Breast epithelium (tissue), 4 donors: Measurements from ENCODE around the gene ZMYND15. TPM values are rescaled to one million over a fixed set of nuclear protein-coding genes. Genes with fewer than 3 reads are reported as not detected.
A peak's percentile ranks its signal among the peaks of the same experiment; 100 is the strongest.

Source experiments
- DNase-seq, 2 donors: peaks; one replicate each; pipeline ENCODE4 v3.0.0-alpha.2; 2019; ENCODE audit warnings: low spot score in 2 of 2
- H3K27ac ChIP-seq, 2 donors: fragments of 200-600 bp; sonication (generic) in 1 of 2; one replicate each; pipeline ENCODE4 v1.5.1; 2016 to 2019; ENCODE audit warnings: mild to moderate bottlenecking in 1 of 2
- H3K27me3 ChIP-seq, 2 donors: fragments of 200-600 bp; sonication (generic) in 1 of 2; one replicate each; pipeline versions ENCODE4 v1.5.1 to v1.6.0; 2017 to 2019; ENCODE audit warnings: control low read depth in 1 of 2, mild to moderate bottlenecking in 1 of 2
- H3K36me3 ChIP-seq: fragments of 200-600 bp; one replicate; pipeline ENCODE4 v1.5.1; 2019
- H3K4me1 ChIP-seq, 2 donors: fragments of 200-600 bp; sonication (generic); one replicate each; pipeline ENCODE4 v1.5.1; 2016 to 2019; ENCODE audit warnings: control low read depth in 1 of 2
- H3K4me3 ChIP-seq, 3 donors: fragments of 200-600 bp; sonication (generic); 1 replicate in 2 of 3; 2 replicates in 1 of 3; pipeline ENCODE4 v1.5.1; 2016 to 2019; ENCODE audit warnings: mild to moderate bottlenecking in 3 of 3, moderate library complexity in 2 of 3
- H3K9me3 ChIP-seq, 2 donors: fragments of 200-600 bp; sonication (generic) in 1 of 2; one replicate each; pipeline ENCODE4 v1.5.1; 2016 to 2019; ENCODE audit warnings: control low read depth in 1 of 2
- CTCF ChIP-seq, 3 donors: fragments of 450-650 bp; IDR thresholded peaks; one replicate each; pipeline ENCODE4 v1.5.1; 2016 to 2017; ENCODE audit warnings: antibody characterized with exemption in 3 of 3, mild to moderate bottlenecking in 3 of 3, moderate library complexity in 3 of 3
- POLR2A ChIP-seq: fragments of 450-650 bp; IDR thresholded peaks from one replicate; pipeline ENCODE4 v1.6.1; 2016; ENCODE audit warnings: antibody characterized with exemption, mild to moderate bottlenecking, moderate library complexity
- POLR2AphosphoS5 ChIP-seq, 3 donors: sonication (generic); formaldehyde crosslinking; IDR thresholded peaks; one replicate each; pipeline ENCODE4 v1.6.1; 2017; ENCODE audit warnings: antibody characterized with exemption in 3 of 3
- intact Hi-C: fragments of 100-400 bp; cut with DNase I; formaldehyde crosslinking; loops from one replicate; pipeline ENCODE4 v1.15.1; 2023; ENCODE audit warnings: low total_unique reads
- total RNA-seq, 3 donors: library from RNA; depleted of rRNA; stranded (reverse); fragments of >200 nt; gene quantifications; one replicate each; pipeline ENCODE4 v1.1.0, GENCODE V29; 2016

Gene ZMYND15
- total RNA-seq, 3 donors from 2014 or later = 0.96 to 2.3 (median 0.98) TPM

DNA sequence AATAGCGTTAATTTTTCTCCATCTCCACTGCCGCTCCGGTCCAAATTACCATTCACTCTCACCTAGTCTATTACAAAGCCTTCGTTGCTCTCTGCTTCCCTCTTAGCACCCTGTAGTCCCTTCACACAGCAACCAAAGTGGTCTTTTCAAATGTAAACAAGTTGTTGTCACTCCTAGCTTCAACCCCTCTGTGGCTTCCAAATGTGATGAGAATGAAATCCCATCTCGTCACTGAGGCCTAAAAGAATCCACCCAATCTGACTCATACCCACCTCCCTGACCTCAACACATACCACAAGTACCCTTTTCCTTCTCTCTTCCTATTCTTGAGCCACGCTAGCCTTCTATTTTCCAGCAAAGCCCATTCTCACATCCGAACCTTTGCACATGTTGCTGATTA is 33.5 kb upstream of the ZMYND15 start:
- Histone ChIP-seq H3K36me3 (no peaks in the 10 kb centered on the region), H3K9me3 (no peaks in the 10 kb centered on the region), H3K4me1 (peaks cover 0 to 7% of the 10 kb centered on the region in 2 donors), H3K27ac (no peak overlapping the region), H3K27me3 (no peaks in the 10 kb centered on the region), H3K4me3 (no peak overlapping the region)
- intact Hi-C loops = no loop called here
- DNase-seq = no peak
- TF ChIP-seq POLR2AphosphoS5 (IDR thresholded peaks at IDR 0.05) (no peak), POLR2A (no peak), CTCF (IDR thresholded peaks at IDR 0.05) (no peak)

- H3K4me3 ChIP-seq = no peak overlapping the region
- intact Hi-C loops = no loop called here
- H3K27me3 ChIP-seq = no peaks in the 10 kb centered on the region
- no peaks in the 10 kb centered on the region for H3K36me3 ChIP-seq
- DNase-seq = no peak
- H3K9me3 ChIP-seq = no peaks in the 10 kb centered on the region
- no peak for TF ChIP-seq POLR2AphosphoS5 (IDR thresholded peaks at IDR 0.05)
- TF ChIP-seq CTCF (IDR thresholded peaks at IDR 0.05) = no peak
- no peak for TF ChIP-seq POLR2A
- H3K27ac ChIP-seq = no peak overlapping the region
- H3K4me1 ChIP-seq = peaks cover 0 to 2% of the 10 kb centered on the region in 2 donors
These were observed 31.2 kb upstream of the ZMYND15 start for GRCh38 chr17:4708436-4708835.

DNA sequence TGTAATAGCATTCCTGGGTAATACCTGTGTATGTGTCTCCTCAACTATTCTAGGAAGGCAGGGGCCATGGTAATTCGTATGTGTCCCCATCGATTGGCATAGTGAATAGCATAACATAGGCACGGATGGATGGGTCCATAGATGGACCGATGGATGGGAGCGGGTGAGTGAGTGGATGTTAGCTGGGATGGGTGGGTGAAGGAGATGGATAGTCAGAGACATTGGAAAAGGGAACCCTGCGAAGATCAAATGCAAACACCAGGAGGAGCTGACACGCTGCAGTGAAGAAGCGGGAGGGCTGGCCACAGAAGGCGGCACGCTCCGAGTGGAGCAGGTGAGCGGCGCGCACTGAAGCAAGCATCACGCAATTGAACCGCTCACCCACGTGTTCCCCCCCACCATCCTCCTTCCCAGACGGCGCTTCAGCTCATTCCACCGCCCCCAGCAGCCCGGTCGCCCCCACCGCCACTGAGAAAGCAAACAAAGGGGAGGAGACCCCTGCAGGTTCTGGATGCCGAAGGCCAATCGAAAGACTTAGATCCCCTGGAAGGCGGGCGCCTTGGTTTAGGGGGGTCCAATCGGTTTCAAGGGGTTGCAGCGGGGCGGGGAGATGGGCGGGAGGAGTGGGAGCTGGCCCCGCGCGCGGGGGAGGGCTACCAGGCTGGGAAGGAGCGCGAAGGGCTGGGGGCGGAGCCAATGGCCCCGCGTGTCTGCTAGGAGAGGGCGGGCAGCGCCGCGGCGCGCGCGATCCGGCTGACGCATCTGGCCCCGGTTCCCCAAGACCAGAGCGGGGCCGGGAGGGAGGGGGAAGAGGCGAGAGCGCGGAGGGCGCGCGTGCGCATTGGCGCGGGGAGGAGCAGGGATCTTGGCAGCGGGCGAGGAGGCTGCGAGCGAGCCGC is 29.6 kb upstream of the ZMYND15 start, which contains the start of gene ARRB2:
TSS of gene ARRB2 (plus strand) at position 839 of the 899 bp plus-strand sequence. CDS start 90 bp downstream, outside the sequence.
- no peaks in the 10 kb centered on the region for H3K9me3 ChIP-seq
- intact Hi-C loops = no loop called here

DNA sequence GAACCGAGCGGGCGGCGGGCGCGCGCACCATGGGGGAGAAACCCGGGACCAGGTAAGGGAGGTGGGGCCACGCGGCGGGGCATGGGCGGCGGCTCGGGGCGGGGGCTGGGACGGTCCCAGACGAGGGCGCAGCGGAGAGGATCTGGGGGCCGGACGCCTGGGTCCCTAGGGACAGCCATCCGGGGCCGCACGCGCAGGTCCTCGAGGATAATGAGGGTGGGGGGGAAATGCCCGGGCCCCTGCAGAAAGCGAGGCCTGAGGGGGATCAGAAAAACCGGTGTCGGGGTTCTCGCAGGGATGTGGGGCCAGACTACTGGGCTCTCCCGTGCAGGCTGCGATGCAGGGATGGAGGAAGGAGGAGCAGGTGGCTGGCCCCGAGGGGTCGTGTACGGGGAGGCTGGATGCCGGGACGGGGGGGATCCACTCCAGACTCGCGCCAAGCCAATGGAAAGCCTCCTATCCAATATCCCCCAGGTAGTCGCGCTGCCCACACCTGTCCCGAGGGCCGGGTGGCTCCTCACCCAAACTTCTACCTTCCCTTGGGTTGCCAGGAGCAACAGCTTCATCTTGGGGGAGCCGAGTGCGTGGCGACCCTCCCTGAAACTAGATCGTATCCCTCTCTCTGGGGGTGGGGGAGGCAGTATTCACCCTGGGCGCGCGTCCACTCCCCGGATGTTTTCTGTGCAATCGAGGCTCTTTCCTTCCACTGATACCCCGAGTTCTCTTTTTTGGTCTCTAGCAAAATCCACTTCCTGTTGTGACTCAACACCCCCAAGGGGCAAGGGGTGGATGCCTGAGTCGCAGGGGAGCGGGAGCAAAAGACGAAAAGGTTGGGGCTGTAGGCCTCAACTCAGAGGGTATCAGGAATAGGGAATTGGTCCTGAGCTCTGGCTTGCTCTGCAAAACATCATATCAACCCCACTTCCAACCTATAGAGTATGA is 28.7 kb upstream of the ZMYND15 start:
- Histone ChIP-seq H3K4me1 (peaks cover 0 to 2% of the 10 kb centered on the region in 2 donors), H3K27me3 (no peaks in the 10 kb centered on the region), H3K36me3 (no peaks in the 10 kb centered on the region), H3K27ac (peak overlapping the region; percentile 83 to 89), H3K4me3 (peak overlapping the region; percentile 67 to 81 (median 79)), H3K9me3 (no peaks in the 10 kb centered on the region)
- intact Hi-C loops = no loop called here
- no peak for DNase-seq
- TF ChIP-seq CTCF (IDR thresholded peaks at IDR 0.05) = no peak
- no peak for TF ChIP-seq POLR2A
- no peak for TF ChIP-seq POLR2AphosphoS5 (IDR thresholded peaks at IDR 0.05)

More for the DNA sequence above, 29.6 kb upstream of the ZMYND15 start, which contains the start of gene ARRB2:
- no peaks in the 10 kb centered on the region for H3K27me3 ChIP-seq
- TF ChIP-seq CTCF (IDR thresholded peaks at IDR 0.05) (peak; percentile 54 to 89 (median 61)), POLR2AphosphoS5 (IDR thresholded peaks at IDR 0.05) (peak; percentile 9 to 56 (median 34)), POLR2A (no peak)
- peak within 1 kb of the TSS; percentile 83 to 89 for H3K27ac ChIP-seq
- H3K4me3 ChIP-seq = peak within 1 kb of the TSS; percentile 67 to 81 (median 79)
- no peaks in the 10 kb centered on the region for H3K36me3 ChIP-seq
- H3K4me1 ChIP-seq = peaks cover 0 to 2% of the 10 kb centered on the region in 2 donors
- peak; percentile 96 to 98 for DNase-seq
